Astrocyte (in vitro differentiated cells and primary cell): ENCODE measurements around the gene EYA2. TPM values are rescaled to one million over a fixed set of nuclear protein-coding genes. Genes with fewer than 3 reads are reported as not detected.

ENCODE experiments used
- DNase-seq: peaks from one replicate; pipeline ENCODE4 v3.0.0-alpha.2; 2010; ENCODE audit warnings: low read depth
- FAIRE-seq: peaks from 2 replicates; lab custom pipeline; 2011; peaks lifted over from hg19 to GRCh38; lab: Jason Lieb, UNC
- H2AFZ ChIP-seq: 2 replicates; pipeline ENCODE4 v1.6.0; 2012; ENCODE audit warnings: low read depth, low read length, inconsistent platforms
- H3K27ac ChIP-seq: 2 replicates; pipeline ENCODE4 v1.5.1; 2011; ENCODE audit warnings: low read depth, low read length, inconsistent platforms
- H3K27me3 ChIP-seq: 2 replicates; pipeline ENCODE4 v1.6.0; 2011; ENCODE audit warnings: low read length, inconsistent platforms; ENCODE audit not compliant: insufficient read depth
- H3K36me3 ChIP-seq: 2 replicates; pipeline ENCODE4 v1.5.1; 2011; ENCODE audit warnings: low read length, inconsistent platforms; ENCODE audit not compliant: insufficient read depth
- H3K4me1 ChIP-seq: 2 replicates; pipeline ENCODE4 v1.5.1; 2011; ENCODE audit warnings: low read length, inconsistent platforms; ENCODE audit not compliant: insufficient read depth
- H3K4me2 ChIP-seq: 2 replicates; pipeline ENCODE4 v1.6.0; 2012; ENCODE audit warnings: low read length, inconsistent platforms
- H3K4me3 ChIP-seq: 2 replicates; pipeline ENCODE4 v1.5.1; 2011; ENCODE audit warnings: low read depth, mild to moderate bottlenecking, low read length, inconsistent platforms; ENCODE audit not compliant: insufficient read depth
- H3K79me2 ChIP-seq: 2 replicates; pipeline ENCODE4 v1.6.0; 2012; ENCODE audit warnings: mild to moderate bottlenecking, low read length, inconsistent platforms; ENCODE audit not compliant: insufficient read depth
- H3K9ac ChIP-seq: 2 replicates; pipeline ENCODE4 v1.6.0; 2012; ENCODE audit warnings: mild to moderate bottlenecking, low read length, inconsistent platforms
- H3K9me3 ChIP-seq: 2 replicates; pipeline ENCODE4 v1.5.1; 2012; ENCODE audit warnings: low read depth, mild to moderate bottlenecking, low read length, inconsistent platforms; ENCODE audit not compliant: insufficient read depth
- H4K20me1 ChIP-seq: 2 replicates; pipeline ENCODE4 v1.6.0; 2012; ENCODE audit warnings: low read length, inconsistent platforms; ENCODE audit not compliant: insufficient read depth
- H3K27ac Mint-ChIP-seq: one replicate; pipeline ENCODE4 v1.8.0; 2021; ENCODE audit warnings: mild to moderate bottlenecking, mixed read lengths; ENCODE audit not compliant: unreplicated experiment
- H3K27me3 Mint-ChIP-seq: one replicate; pipeline ENCODE4 v1.8.0; 2021; ENCODE audit warnings: low read depth, mixed read lengths; ENCODE audit not compliant: unreplicated experiment
- H3K36me3 Mint-ChIP-seq: one replicate; pipeline ENCODE4 v1.8.0; 2021; ENCODE audit warnings: low read depth, mixed read lengths; ENCODE audit not compliant: unreplicated experiment
- H3K4me1 Mint-ChIP-seq: one replicate; pipeline ENCODE4 v1.8.0; 2021; ENCODE audit warnings: low read depth, mixed read lengths; ENCODE audit not compliant: unreplicated experiment
- H3K4me3 Mint-ChIP-seq: one replicate; pipeline ENCODE4 v1.8.0; 2021; ENCODE audit warnings: mild to moderate bottlenecking, moderate library complexity, mixed read lengths; ENCODE audit not compliant: unreplicated experiment
- H3K9me3 Mint-ChIP-seq: one replicate; pipeline ENCODE4 v1.8.0; 2021; ENCODE audit warnings: mild to moderate bottlenecking, mixed read lengths; ENCODE audit not compliant: unreplicated experiment
- CTCF ChIP-seq: IDR thresholded peaks from 2 replicates; pipeline ENCODE4 v1.5.1; 2011; ENCODE audit warnings: low read depth, mild to moderate bottlenecking, inconsistent platforms, low read length, moderate library complexity; ENCODE audit not compliant: insufficient read depth
- EZH2 ChIP-seq: IDR thresholded peaks from 2 replicates; pipeline ENCODE4 v1.6.1; 2012; ENCODE audit warnings: mild to moderate bottlenecking, low read length, inconsistent platforms; ENCODE audit not compliant: insufficient read depth
- total RNA-seq: library from RNA; stranded (reverse); gene quantifications from 2 replicates; pipeline ENCODE4 v1.2.1, GENCODE V29; 2021

The EYA2 gene
- total RNA-seq, 1 donor from 2014 or later, result 1.5 TPM

GRCh38 chr20:46983466-46983865, 88.8 kb downstream of the EYA2 start:
- no peaks in the 10 kb centered on the region for H3K9me3 ChIP-seq
- peaks cover 5% of the 10 kb centered on the region for H3K4me1 Mint-ChIP-seq
- H3K36me3 ChIP-seq, result no peaks in the 10 kb centered on the region
- H3K4me1 ChIP-seq, result no peaks in the 10 kb centered on the region
- no peak overlapping the region for H3K4me3 Mint-ChIP-seq
- H3K27ac Mint-ChIP-seq, result no peak overlapping the region
- TF ChIP-seq EZH2 (no peak), CTCF (no peak)
- no peak overlapping the region for H2AFZ ChIP-seq
- H3K27me3 ChIP-seq, result peaks cover 16% of the 10 kb centered on the region
- DNase-seq (no peak), FAIRE-seq (no peak)
- peaks cover 14% of the 10 kb centered on the region for H3K9me3 Mint-ChIP-seq
- no peak overlapping the region for H3K4me2 ChIP-seq
- H3K79me2 ChIP-seq, result no peaks in the 10 kb centered on the region
- H3K9ac ChIP-seq, result no peak overlapping the region
- no peak overlapping the region for H3K27ac ChIP-seq
- peaks cover 7% of the 10 kb centered on the region for H3K27me3 Mint-ChIP-seq
- no peak overlapping the region for H3K4me3 ChIP-seq
- H3K36me3 Mint-ChIP-seq, result peaks cover 2% of the 10 kb centered on the region
- H4K20me1 ChIP-seq, result no peaks in the 10 kb centered on the region

GRCh38 chr20:46984405-46984804, 89.8 kb downstream of the EYA2 start:
- Mint-ChIP-seq H3K9me3 (peaks cover 12% of the 10 kb centered on the region), H3K27me3 (peaks cover 4% of the 10 kb centered on the region), H3K4me3 (no peak overlapping the region), H3K4me1 (peaks cover 2% of the 10 kb centered on the region), H3K36me3 (peaks cover 2% of the 10 kb centered on the region), H3K27ac (no peak overlapping the region)
- TF ChIP-seq CTCF (no peak), EZH2 (no peak)
- no peak overlapping the region for H2AFZ ChIP-seq
- no peaks in the 10 kb centered on the region for H3K36me3 ChIP-seq
- no peaks in the 10 kb centered on the region for H3K4me1 ChIP-seq
- H3K9ac ChIP-seq, result no peak overlapping the region
- DNase-seq, result no peak
- no peak overlapping the region for H3K27ac ChIP-seq
- H3K9me3 ChIP-seq, result no peaks in the 10 kb centered on the region
- no peaks in the 10 kb centered on the region for H4K20me1 ChIP-seq
- FAIRE-seq, result no peak
- no peaks in the 10 kb centered on the region for H3K79me2 ChIP-seq
- H3K4me2 ChIP-seq, result no peak overlapping the region
- H3K27me3 ChIP-seq, result peaks cover 20% of the 10 kb centered on the region
- no peak overlapping the region for H3K4me3 ChIP-seq

- Mint-ChIP-seq H3K36me3 (peaks cover 2% of the 10 kb centered on the region), H3K4me1 (peaks cover 1% of the 10 kb centered on the region), H3K27me3 (peaks cover 2% of the 10 kb centered on the region), H3K9me3 (peaks cover 12% of the 10 kb centered on the region), H3K4me3 (no peak overlapping the region), H3K27ac (no peak overlapping the region)
- Histone ChIP-seq H3K4me2 (no peak overlapping the region), H4K20me1 (no peaks in the 10 kb centered on the region), H3K36me3 (no peaks in the 10 kb centered on the region), H3K27me3 (peaks cover 21% of the 10 kb centered on the region), H3K9me3 (no peaks in the 10 kb centered on the region), H3K79me2 (no peaks in the 10 kb centered on the region), H3K4me3 (no peak overlapping the region), H3K27ac (no peak overlapping the region), H3K4me1 (no peaks in the 10 kb centered on the region), H3K9ac (no peak overlapping the region), H2AFZ (no peak overlapping the region)
- TF ChIP-seq CTCF (no peak), EZH2 (no peak)
- FAIRE-seq, result no peak
- no peak for DNase-seq
These were observed 90.6 kb downstream of the EYA2 start for GRCh38 chr20:46985250-46985649.
